ENCODE data around the gene NOL4L. TPM values are rescaled to one million over a fixed set of nuclear protein-coding genes. Genes with fewer than 3 reads are reported as not detected.

NOL4L gene
- total RNA-seq, 4 donors from 2014 or later = 5.8 to 19.4 (median 12.8) TPM

- WGBS = 83% methylated on average over 3 of the region's 3 CpGs
- Histone ChIP-seq H3K4me1 (peaks cover 11 to 16% (median 15%) of the 10 kb centered on the region in 4 donors), H3K9me3 (no peaks in the 10 kb centered on the region)
Measured at GRCh38 chr20:32626407-32626806, 41.3 kb upstream of the NOL4L start.

GRCh38 chr20:32625996-32626395, 40.9 kb upstream of the NOL4L start:
- Histone ChIP-seq H3K9me3 (no peaks in the 10 kb centered on the region), H3K27ac (replicated peaks in 1 of 4) (no peak overlapping the region), H3K27me3 (peaks cover 0 to 13% (median 0%) of the 10 kb centered on the region in 4 donors), H3K4me3 (no peak overlapping the region), H3K4me1 (peaks cover 11 to 16% (median 15%) of the 10 kb centered on the region in 4 donors), H3K36me3 (no peaks in the 10 kb centered on the region)
- intact Hi-C loops (cut with DNase I) = no loop called here
- WGBS = 90% methylated on average over 18 of the region's 18 CpGs
- DNase-seq (ENCODE audit: extremely low spot score) = no peak
- TF ChIP-seq POLR2A (IDR thresholded peaks at IDR 0.05; ENCODE audit: low read depth) = no peak
- no peak for TF ChIP-seq EP300 (IDR thresholded peaks at IDR 0.05)
- TF ChIP-seq POLR2AphosphoS5 (IDR thresholded peaks at IDR 0.05) = no peak
- no peak for TF ChIP-seq CTCF (IDR thresholded peaks at IDR 0.05)

More at GRCh38 chr20:32626407-32626806, 41.3 kb upstream of the NOL4L start:
- Histone ChIP-seq H3K27ac (replicated peaks in 1 of 4) (no peak overlapping the region), H3K27me3 (peaks cover 0 to 13% (median 0%) of the 10 kb centered on the region in 4 donors), H3K4me3 (no peak overlapping the region), H3K36me3 (no peaks in the 10 kb centered on the region)
- DNase-seq (ENCODE audit: extremely low spot score) = no peak
- intact Hi-C loops (cut with DNase I) = no loop called here
- TF ChIP-seq POLR2AphosphoS5 (IDR thresholded peaks at IDR 0.05) (no peak), CTCF (IDR thresholded peaks at IDR 0.05) (no peak), EP300 (IDR thresholded peaks at IDR 0.05) (no peak), POLR2A (IDR thresholded peaks at IDR 0.05; ENCODE audit: low read depth) (no peak)

GRCh38 chr20:32624687-32625345, 39.7 kb upstream of the NOL4L start:
- Histone ChIP-seq H3K9me3 (no peaks in the 10 kb centered on the region), H3K36me3 (no peaks in the 10 kb centered on the region), H3K27ac (replicated peaks in 1 of 4) (no peak overlapping the region), H3K4me1 (peaks cover 11 to 16% (median 15%) of the 10 kb centered on the region in 4 donors), H3K4me3 (no peak overlapping the region), H3K27me3 (peaks cover 0 to 16% (median 0%) of the 10 kb centered on the region in 4 donors)
- intact Hi-C loops (cut with DNase I) = no loop called here
- WGBS = 99% methylated on average over 5 of the region's 5 CpGs
- TF ChIP-seq EP300 (IDR thresholded peaks at IDR 0.05) (no peak), POLR2A (IDR thresholded peaks at IDR 0.05; ENCODE audit: low read depth) (no peak), CTCF (IDR thresholded peaks at IDR 0.05) (no peak), POLR2AphosphoS5 (IDR thresholded peaks at IDR 0.05) (no peak)
- no peak for DNase-seq (ENCODE audit: extremely low spot score)

- Histone ChIP-seq H3K4me1 (peaks cover 11 to 16% (median 15%) of the 10 kb centered on the region in 4 donors), H3K36me3 (no peaks in the 10 kb centered on the region), H3K4me3 (no peak overlapping the region), H3K27me3 (peaks cover 0 to 24% (median 0%) of the 10 kb centered on the region in 4 donors), H3K27ac (replicated peaks in 1 of 4) (no peak overlapping the region), H3K9me3 (no peaks in the 10 kb centered on the region)
- intact Hi-C loops (cut with DNase I) = no loop called here
- TF ChIP-seq CTCF (IDR thresholded peaks at IDR 0.05) = no peak
- no peak for TF ChIP-seq EP300 (IDR thresholded peaks at IDR 0.05)
- no peak for TF ChIP-seq POLR2A (IDR thresholded peaks at IDR 0.05; ENCODE audit: low read depth)
- TF ChIP-seq POLR2AphosphoS5 (IDR thresholded peaks at IDR 0.05) = no peak
- DNase-seq (ENCODE audit: extremely low spot score) = no peak
- WGBS = 79% methylated on average over 18 of the region's 18 CpGs
Measured at GRCh38 chr20:32623667-32624157, 38.6 kb upstream of the NOL4L start.
